GM12878 (cell line): ENCODE data around the gene KCNK4. TPM values are rescaled to one million over a fixed set of nuclear protein-coding genes. Genes with fewer than 3 reads are reported as not detected.

Experiments used
- ATAC-seq: fragments of 200-7000 bp; cut with Tn5 transposase; 3 replicates; pipeline ENCODE4 v1.9.1; 2020; ENCODE audit warnings: mild to moderate bottlenecking, moderate library complexity
- BruUV-seq: library from RNA; stranded (reverse); fragments of 400-500 nt; replicated peaks from 2 replicates; lab custom pipeline; 2021; lab: Mats Ljungman, UMichigan
- CTCF ChIA-PET: fragments of 300-600 bp; sonication (Branson Sonifier 250); formaldehyde crosslinking; extraction: SDS; loops from one replicate; lab custom pipeline; 2021; ENCODE audit warnings: inconsistent platforms; lab: Yijun Ruan, JAX
- POLR2A ChIA-PET: fragments of 350-600 bp; formaldehyde crosslinking; extraction: SDS; loops from one replicate; lab custom pipeline; 2021; ENCODE audit warnings: inconsistent platforms; lab: Charles Lee
- RAD21 ChIA-PET: fragments of 300-600 bp; sonication (Branson Sonifier 250); formaldehyde crosslinking; loops from one replicate; lab custom pipeline; 2023; ENCODE audit warnings: antibody characterized with exemption; ENCODE audit not compliant: unreplicated experiment; lab: Charles Lee
- SMC1A ChIA-PET: fragments of 300-600 bp; sonication (Branson Sonifier 250); formaldehyde crosslinking; loops from one replicate; lab custom pipeline; 2023; ENCODE audit not compliant: unreplicated experiment, uncharacterized antibody; lab: Charles Lee
- DNase-seq: peaks from one replicate; pipeline ENCODE4 v3.0.0-alpha.2; 2011; ENCODE audit warnings: low read depth, low spot score
- FAIRE-seq: peaks from 3 replicates; lab custom pipeline; 2011; peaks lifted over from hg19 to GRCh38; lab: Jason Lieb, UNC
- H2AFZ ChIP-seq: 2 replicates; pipeline ENCODE4 v1.6.0; 2011; ENCODE audit warnings: low read depth, low read length, control low read depth; ENCODE audit not compliant: control insufficient read depth
- H3K27ac ChIP-seq: 2 replicates; pipeline ENCODE4 v1.5.1; 2011; ENCODE audit warnings: control low read depth; ENCODE audit not compliant: control insufficient read depth, insufficient read depth
- H3K27me3 ChIP-seq, 2 experiments: replicated peaks in 1 of 2; 2 replicates each; pipeline versions ENCODE4 v1.6.0 to v1.6.1; 2011; ENCODE audit warnings: low read length in 1 of 2; ENCODE audit not compliant: control insufficient read depth in 2 of 2, insufficient read depth in 2 of 2
- H3K36me3 ChIP-seq, 2 experiments: 2 replicates each; pipeline ENCODE4 v1.5.1; 2011; ENCODE audit warnings: low read length in 1 of 2; ENCODE audit not compliant: control insufficient read depth in 2 of 2, insufficient read depth in 2 of 2
- H3K4me1 ChIP-seq: 2 replicates; pipeline ENCODE4 v1.6.1; 2011; ENCODE audit warnings: mild to moderate bottlenecking, low read length, moderate library complexity, mixed read lengths; ENCODE audit not compliant: control insufficient read depth, insufficient read depth
- H3K4me2 ChIP-seq: 2 replicates; pipeline ENCODE4 v1.6.0; 2011; ENCODE audit warnings: control low read depth; ENCODE audit not compliant: control insufficient read depth, insufficient read depth
- H3K4me3 ChIP-seq: fragments of 200-600 bp; sonication (generic); 2 replicates; pipeline ENCODE4 v1.5.1; 2016
- H3K79me2 ChIP-seq: 2 replicates; pipeline ENCODE4 v1.6.0; 2011; ENCODE audit warnings: low read length; ENCODE audit not compliant: control insufficient read depth, insufficient read depth
- H3K9ac ChIP-seq: 2 replicates; pipeline ENCODE4 v1.8.0; 2011; ENCODE audit warnings: low read length, control low read depth, mixed read lengths; ENCODE audit not compliant: control insufficient read depth, insufficient read depth
- H3K9me3 ChIP-seq: replicated peaks from 3 replicates; pipeline ENCODE4 v1.5.1; 2011; ENCODE audit warnings: mild to moderate bottlenecking, low read length; ENCODE audit not compliant: control insufficient read depth, insufficient read depth
- H4K20me1 ChIP-seq: 2 replicates; pipeline ENCODE4 v1.6.0; 2011; ENCODE audit not compliant: control insufficient read depth, insufficient read depth
- BMI1 ChIP-seq: fragments of 450-650 bp; IDR thresholded peaks from 2 replicates; pipeline ENCODE4 v1.6.1; 2016; ENCODE audit warnings: mild to moderate bottlenecking, moderate library complexity, borderline replicate concordance
- EED ChIP-seq: sonication (generic); IDR thresholded peaks from 2 replicates; pipeline ENCODE4 v1.6.1; 2016; ENCODE audit warnings: antibody characterized with exemption, low read depth
- FOXM1 ChIP-seq: IDR thresholded peaks from 2 replicates; pipeline ENCODE4 v1.6.1; 2012; ENCODE audit warnings: low read depth, mild to moderate bottlenecking, inconsistent platforms, low read length, moderate library complexity
- SMARCA5 ChIP-seq: fragments of 450-650 bp; IDR thresholded peaks from 2 replicates; pipeline ENCODE4 v1.6.1; 2017; ENCODE audit warnings: mild to moderate bottlenecking
- STAT1 ChIP-seq: fragments of 450-650 bp; conservative IDR thresholded peaks from 2 replicates; pipeline ENCODE4 v1.6.1; 2014; ENCODE audit warnings: antibody characterized with exemption, mild to moderate bottlenecking
- ZZZ3 ChIP-seq: IDR thresholded peaks from 2 replicates; pipeline ENCODE4 v1.6.1; 2011; ENCODE audit warnings: low read depth; ENCODE audit not compliant: control insufficient read depth, insufficient read length
- WGBS: methylation state at CpG from one replicate; pipeline ENCODE4 v1.1.6; 2016; ENCODE audit warnings: low lambda C conversion rate; ENCODE audit not compliant: insufficient replicate concordance, insufficient coverage; ENCODE audit errors: missing lambda C conversion rate; 5-methylcytosine and 5-hydroxymethylcytosine counted together
- in situ Hi-C: fragments of 300-500 bp; cut with MboI; formaldehyde crosslinking; loops from 9 replicates; pipeline ENCODE4 v1.14.3; 2018; ENCODE audit warnings: mixed read lengths
- intact Hi-C: fragments of 100-400 bp; cut with micrococcal nuclease; formaldehyde crosslinking; loops from one replicate; pipeline ENCODE4 v1.14.2; 2022; ENCODE audit not compliant: unreplicated experiment
- polyA plus RNA-seq, 11 experiments: library from polyadenylated mRNA; depleted of rRNA in 4 of 11; unstranded in 6 of 11; stranded (reverse) in 5 of 11; fragments of >200 nt; fragmentation: Nextera tagmentation in 4 of 11; fragmentation: Illumina TruSeq in 1 of 11; extraction: Ambion mirVana in 4 of 11; extraction: Trizol in 1 of 11; gene quantifications; 1 replicate in 1 of 11; 2 replicates in 10 of 11; pipeline versions ENCODE4 v1.2.1 to v1.2.3, GENCODE V29; 2011 to 2016; ENCODE audit warnings: inconsistent platforms in 2 of 11, missing spikeins in 2 of 11, low read depth in 1 of 11
- total RNA-seq, 4 experiments: library from RNA; depleted of rRNA in 3 of 4; stranded (reverse); fragments of >200 nt in 3 of 4; fragmentation: Illumina TruSeq in 1 of 4; extraction: Trizol in 1 of 4; gene quantifications; 2 replicates each; pipeline versions ENCODE4 v1.2.1 to v1.2.3, GENCODE V29; 2013 to 2021
- TF ChIP-seq, protein P1 (sequence below): IDR thresholded peaks from 2 replicates; pipeline ENCODE4 v1.6.1; 2011; ENCODE audit warnings: borderline replicate concordance, low read depth, mild to moderate bottlenecking, moderate library complexity, low read length; ENCODE audit not compliant: insufficient read depth, poor library complexity, severe bottlenecking
- TF ChIP-seq, protein P2 (sequence below): fragments of 150-350 bp; IDR thresholded peaks from 2 replicates; pipeline ENCODE4 v1.6.1; 2014; ENCODE audit warnings: mild to moderate bottlenecking, low read depth, low read length

KCNK4 gene
- total and polyA plus RNA-seq, 10 of the 15 experiments (the other 5 are each of a cell fraction or from before 2014, with no cell fraction given) = 0.04 TPM; not detected in 9

DNA sequence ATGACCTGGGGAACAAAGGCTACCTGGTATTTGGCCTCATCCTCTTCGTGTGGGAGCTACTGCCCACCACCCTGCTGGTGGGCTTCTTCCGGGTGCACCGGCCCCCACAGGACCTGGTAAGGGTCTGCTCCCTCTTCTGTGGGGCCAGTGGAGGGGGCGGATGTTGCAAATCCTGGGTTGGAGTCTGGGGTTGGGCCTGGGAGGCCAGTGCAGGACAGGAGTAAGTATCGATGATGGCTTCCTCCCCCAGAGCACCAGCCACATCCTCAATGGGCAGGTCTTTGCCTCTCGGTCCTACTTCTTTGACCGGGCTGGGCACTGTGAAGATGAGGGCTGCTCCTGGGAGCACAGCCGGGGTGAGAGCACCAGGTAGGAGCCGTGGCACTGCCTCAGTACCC is 2.8 kb upstream of the KCNK4 start (continued):
- TF ChIP-seq, protein P1, sequence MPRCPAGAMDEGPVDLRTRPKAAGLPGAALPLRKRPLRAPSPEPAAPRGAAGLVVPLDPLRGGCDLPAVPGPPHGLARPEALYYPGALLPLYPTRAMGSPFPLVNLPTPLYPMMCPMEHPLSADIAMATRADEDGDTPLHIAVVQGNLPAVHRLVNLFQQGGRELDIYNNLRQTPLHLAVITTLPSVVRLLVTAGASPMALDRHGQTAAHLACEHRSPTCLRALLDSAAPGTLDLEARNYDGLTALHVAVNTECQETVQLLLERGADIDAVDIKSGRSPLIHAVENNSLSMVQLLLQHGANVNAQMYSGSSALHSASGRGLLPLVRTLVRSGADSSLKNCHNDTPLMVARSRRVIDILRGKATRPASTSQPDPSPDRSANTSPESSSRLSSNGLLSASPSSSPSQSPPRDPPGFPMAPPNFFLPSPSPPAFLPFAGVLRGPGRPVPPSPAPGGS = no peak
- no peak for TF ChIP-seq ZZZ3

DNA sequence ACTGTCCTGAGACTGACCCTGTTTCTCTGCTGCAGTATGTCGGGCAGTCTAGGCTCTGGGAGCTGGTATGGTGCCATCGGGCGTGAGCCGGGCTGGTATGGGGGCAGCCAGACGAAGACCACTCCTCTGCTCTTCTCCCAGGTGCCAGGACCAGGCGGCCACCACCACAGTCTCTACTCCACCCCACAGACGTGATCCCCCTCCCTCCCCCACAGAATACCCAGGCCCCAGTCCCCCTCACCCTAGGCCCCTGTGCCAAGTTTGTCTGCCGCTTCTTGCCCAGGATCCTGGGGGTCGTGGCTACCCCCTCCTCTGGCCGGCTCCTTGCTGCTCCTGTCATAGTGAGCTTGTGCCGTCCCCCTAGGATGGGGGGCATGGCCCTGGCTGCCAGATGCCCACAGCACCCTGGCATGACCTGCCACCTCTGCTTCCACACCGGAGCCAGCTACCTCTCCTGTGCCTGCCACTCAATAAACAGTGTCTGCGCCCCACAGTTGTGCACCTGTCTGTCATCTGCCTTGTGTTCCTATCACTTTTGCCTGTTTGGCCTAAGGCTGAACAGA is 2.0 kb upstream of the KCNK4 start:
- ChIA-PET CTCF (interaction anchor here (1.3 to 2.3 kb wide), 3 partner anchors 12 to 85 kb away, joined by 4 to 9 read pairs (median 7); partner anchors contain the start of gene CATSPERZ), POLR2A (interaction anchor here (1.2 kb wide), 1 partner anchor 19 kb away, joined by 3 read pairs; no protein-coding TSS in a partner anchor), SMC1A (no interaction called here), RAD21 (no interaction called here)
- intact Hi-C loops = no loop called here
- Histone ChIP-seq H3K4me2 (no peak overlapping the region), H3K4me1 (peaks cover 7% of the 10 kb centered on the region), H3K36me3 (peaks cover 0 to 2% of the 10 kb centered on the region in 2 experiments; a peak in 2 of 4 replicates), H3K9me3 (no peaks in the 10 kb centered on the region), H3K27me3 (peaks cover 3 to 10% of the 10 kb centered on the region in 2 experiments), H3K9ac (no peak overlapping the region), H3K27ac (no peak overlapping the region), H3K79me2 (peaks cover 9% of the 10 kb centered on the region), H3K4me3 (no peak overlapping the region), H4K20me1 (no peaks in the 10 kb centered on the region; the same call in 1 of the 2 replicates), H2AFZ (no peak overlapping the region)
- WGBS = 71% methylated on average over 13 of the region's 13 CpGs
- FAIRE-seq = no peak
- no peak for ATAC-seq
- DNase-seq = no peak
- in situ Hi-C loops = no loop called here
- no peak for TF ChIP-seq BMI1
- no peak for TF ChIP-seq STAT1
- no peak for TF ChIP-seq SMARCA5
- no peak for TF ChIP-seq FOXM1
- TF ChIP-seq, protein P2, sequence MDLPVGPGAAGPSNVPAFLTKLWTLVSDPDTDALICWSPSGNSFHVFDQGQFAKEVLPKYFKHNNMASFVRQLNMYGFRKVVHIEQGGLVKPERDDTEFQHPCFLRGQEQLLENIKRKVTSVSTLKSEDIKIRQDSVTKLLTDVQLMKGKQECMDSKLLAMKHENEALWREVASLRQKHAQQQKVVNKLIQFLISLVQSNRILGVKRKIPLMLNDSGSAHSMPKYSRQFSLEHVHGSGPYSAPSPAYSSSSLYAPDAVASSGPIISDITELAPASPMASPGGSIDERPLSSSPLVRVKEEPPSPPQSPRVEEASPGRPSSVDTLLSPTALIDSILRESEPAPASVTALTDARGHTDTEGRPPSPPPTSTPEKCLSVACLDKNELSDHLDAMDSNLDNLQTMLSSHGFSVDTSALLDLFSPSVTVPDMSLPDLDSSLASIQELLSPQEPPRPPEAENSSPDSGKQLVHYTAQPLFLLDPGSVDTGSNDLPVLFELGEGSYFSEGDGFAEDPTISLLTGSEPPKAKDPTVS = no peak
- no peak for TF ChIP-seq EED
- BruUV-seq = no TSS peak
